Stimulated activated CD8-positive, alpha-beta memory T cell treated with anti-CD3 and anti-CD28 coated beads, Interleukin-15, amount 100 ng/mL, for 4 hours (primary cell): ENCODE measurements around the gene PROC.
"Not testable (repeated sequence)": the region's sequence is repeated elsewhere in the genome, so short reads cannot be mapped to it uniquely, and the experiment has no call there.

Experiments used
- DNase-seq, 2 donors: peaks; one replicate each; pipeline ENCODE4 v3.0.0-alpha.2; 2020; ENCODE audit warnings: low read depth in 2 of 2

PROC gene

DNA sequence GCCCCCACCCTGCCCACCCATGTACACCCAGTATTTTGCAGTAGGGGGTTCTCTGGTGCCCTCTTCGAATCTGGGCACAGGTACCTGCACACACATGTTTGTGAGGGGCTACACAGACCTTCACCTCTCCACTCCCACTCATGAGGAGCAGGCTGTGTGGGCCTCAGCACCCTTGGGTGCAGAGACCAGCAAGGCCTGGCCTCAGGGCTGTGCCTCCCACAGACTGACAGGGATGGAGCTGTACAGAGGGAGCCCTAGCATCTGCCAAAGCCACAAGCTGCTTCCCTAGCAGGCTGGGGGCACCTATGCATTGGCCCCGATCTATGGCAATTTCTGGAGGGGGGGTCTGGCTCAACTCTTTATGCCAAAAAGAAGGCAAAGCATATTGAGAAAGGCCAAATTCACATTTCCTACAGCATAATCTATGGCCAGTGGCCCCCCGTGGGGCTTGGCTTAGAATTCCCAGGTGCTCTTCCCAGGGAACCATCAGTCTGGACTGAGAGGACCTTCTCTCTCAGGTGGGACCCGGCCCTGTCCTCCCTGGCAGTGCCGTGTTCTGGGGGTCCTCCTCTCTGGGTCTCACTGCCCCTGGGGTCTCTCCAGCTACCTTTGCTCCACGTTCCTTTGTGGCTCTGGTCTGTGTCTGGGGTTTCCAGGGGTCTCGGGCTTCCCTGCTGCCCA is 9.3 kb downstream of the PROC start:
- DNase-seq, result no peak

DNA sequence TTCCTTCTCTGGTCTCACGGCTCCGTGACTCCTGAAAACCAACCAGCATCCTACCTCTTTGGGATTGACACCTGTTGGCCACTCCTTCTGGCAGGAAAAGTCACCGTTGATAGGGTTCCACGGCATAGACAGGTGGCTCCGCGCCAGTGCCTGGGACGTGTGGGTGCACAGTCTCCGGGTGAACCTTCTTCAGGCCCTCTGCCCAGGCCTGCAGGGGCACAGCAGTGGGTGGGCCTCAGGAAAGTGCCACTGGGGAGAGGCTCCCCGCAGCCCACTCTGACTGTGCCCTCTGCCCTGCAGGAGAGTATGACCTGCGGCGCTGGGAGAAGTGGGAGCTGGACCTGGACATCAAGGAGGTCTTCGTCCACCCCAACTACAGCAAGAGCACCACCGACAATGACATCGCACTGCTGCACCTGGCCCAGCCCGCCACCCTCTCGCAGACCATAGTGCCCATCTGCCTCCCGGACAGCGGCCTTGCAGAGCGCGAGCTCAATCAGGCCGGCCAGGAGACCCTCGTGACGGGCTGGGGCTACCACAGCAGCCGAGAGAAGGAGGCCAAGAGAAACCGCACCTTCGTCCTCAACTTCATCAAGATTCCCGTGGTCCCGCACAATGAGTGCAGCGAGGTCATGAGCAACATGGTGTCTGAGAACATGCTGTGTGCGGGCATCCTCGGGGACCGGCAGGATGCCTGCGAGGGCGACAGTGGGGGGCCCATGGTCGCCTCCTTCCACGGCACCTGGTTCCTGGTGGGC is 10.0 kb downstream of the PROC start:
- no peak for DNase-seq

DNA sequence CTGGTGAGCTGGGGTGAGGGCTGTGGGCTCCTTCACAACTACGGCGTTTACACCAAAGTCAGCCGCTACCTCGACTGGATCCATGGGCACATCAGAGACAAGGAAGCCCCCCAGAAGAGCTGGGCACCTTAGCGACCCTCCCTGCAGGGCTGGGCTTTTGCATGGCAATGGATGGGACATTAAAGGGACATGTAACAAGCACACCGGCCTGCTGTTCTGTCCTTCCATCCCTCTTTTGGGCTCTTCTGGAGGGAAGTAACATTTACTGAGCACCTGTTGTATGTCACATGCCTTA is 10.5 kb downstream of the PROC start:
- no peak for DNase-seq

DNA sequence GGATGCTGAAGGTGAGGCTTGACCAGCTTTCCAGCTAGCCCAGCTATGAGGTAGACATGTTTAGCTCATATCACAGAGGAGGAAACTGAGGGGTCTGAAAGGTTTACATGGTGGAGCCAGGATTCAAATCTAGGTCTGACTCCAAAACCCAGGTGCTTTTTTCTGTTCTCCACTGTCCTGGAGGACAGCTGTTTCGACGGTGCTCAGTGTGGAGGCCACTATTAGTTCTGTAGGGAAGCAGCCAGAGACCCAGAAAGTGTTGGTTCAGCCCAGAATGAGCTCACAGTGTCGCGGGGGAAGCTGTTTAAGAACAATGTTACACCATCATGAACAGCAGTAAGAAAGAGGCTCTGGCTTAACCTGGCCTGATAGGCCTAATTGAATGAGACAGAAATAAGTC is 11.1 kb downstream of the PROC start:
- no peak for DNase-seq

DNA sequence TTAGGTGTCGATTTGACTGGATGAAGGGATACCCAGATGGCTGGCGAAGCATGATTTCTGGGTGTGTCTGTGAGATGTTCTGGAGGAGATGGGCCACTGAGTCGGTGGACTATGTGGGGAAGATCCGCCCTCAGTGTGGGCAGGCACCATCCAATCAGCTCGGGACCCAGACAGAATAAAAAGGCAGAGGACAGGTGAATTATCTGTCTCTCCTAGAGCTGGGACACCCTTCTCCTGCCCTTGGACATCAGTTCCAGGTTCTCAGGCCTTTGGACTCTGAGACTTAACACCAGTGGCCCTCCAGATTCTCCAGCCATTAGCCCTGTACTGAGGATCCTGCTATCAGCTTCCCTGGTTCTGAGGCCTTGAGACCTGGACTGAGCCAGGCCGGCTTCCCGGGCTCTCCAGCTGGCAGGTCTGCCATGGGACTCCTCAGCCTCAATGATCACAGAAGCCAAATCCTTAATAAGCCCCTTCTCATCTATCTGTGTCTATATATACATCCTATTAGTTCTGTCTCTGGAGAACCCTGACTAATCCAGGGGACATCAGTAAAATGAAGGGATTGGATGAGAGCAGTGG is 11.7 kb downstream of the PROC start:
- no peak for DNase-seq

DNA sequence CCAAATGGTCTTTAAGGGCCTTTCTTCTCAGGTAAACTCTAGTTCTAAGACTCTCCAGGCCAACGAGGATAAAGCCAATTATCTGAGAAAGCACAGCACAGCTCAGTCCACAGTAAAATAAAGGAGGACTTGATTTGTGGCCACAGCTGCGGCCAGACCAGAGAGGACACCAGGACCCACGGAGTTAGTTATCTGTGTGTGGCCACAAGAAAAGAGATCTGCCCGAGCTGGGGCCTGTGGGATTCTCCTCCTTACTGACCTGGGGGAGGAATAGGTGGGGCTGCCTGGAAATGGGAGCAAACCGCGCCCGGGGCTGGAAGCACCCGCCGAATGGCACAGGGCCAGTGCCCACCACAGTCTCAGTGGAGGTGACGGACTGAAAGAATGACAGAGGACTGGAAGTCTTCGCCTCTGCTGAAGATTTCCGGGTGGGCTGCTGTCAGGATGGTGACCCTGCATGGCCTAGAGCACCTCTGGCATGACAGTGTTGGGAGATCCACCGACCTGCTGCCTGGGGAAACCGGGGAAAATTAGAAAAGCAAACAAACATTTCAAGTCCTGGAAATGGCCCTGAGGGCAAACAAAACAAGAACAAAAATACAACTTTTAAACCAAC is 13.3 kb downstream of the PROC start:
- DNase-seq, result no peak

DNA sequence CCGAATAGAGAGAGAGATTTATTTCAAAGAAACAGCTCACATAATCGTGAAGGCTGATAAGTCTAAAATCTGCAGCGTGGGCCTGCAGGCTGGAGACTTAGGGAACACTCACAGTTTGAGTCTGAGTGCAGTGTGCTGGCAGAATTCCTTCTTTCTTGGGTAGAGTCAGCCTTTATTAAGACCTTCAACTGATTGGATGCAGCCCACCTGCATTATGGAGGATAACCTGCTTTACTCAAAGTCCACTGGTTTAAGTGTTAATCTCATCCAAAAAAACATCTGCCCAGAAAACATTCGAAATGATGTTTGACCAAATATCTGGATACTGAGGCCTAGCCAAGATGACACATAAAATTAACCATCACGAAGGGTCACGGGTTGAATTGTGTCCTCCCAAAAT is 16.3 kb downstream of the PROC start:
- DNase-seq, result no peak

DNA sequence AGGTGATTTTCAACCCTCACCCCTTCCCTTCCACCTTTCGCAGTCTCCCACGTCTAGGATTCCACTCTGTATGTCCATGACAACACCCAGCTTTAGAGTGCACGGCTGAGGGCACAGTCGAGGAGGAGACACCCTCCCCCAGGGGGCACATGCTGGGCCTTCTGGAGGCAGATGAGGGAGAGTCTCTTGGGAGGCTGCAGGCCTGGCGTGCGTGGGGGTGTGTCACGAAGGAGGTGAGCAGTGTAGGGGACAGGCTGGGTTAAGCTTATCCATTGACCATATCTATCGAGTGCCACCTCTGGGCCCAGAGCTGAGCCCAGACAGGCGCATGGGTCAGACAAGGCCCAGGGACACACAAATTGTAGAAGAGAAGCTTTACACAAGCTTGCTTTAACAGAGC is 18.8 kb downstream of the PROC start:
- DNase-seq, result no peak

DNA sequence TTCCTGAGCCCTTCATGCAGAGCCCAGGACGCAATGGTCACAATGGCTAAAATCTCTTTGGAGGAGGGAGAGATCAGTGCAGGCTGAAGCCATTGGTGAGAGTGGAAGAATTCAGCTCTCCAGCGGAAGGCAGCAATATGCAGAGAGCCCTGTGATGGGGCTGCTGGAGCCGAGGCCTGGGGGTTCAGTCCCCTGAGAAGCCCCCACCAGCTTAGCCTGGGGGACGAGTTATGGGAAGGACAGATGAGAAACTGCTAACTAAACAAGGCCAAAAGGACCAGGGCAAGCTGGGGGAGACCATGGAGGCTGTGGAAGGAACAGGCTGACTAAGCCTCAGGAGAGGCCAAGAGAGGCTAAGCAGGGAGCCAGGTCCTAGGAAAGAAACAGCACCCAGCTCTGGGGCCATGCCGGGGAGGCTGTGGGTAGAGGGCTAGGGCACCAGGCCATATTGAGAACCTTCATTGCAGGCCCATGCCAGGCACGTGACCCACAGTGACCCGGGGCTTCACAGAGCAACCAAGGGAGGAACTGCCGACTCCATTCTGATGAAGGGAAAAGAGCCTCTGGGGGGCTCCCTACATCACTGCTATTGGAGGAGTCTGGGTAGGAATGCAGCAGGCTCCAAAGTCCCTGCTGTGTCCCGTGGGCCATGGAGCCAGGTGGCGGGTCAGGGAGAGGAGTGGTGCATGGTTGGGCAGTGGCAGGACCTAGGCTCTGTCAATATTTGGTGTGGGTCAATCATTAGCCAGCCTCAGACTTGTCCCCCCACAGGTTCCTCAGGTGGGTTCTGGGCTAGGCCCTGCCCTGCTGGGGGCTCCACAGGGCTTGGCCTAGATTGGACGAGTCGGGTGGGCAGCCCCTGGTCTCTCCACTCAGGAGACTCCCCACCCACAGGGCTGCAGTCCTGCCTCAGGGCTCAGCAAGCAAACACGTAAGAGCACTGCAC is 19.8 kb downstream of the PROC start:
- no peak for DNase-seq

DNA sequence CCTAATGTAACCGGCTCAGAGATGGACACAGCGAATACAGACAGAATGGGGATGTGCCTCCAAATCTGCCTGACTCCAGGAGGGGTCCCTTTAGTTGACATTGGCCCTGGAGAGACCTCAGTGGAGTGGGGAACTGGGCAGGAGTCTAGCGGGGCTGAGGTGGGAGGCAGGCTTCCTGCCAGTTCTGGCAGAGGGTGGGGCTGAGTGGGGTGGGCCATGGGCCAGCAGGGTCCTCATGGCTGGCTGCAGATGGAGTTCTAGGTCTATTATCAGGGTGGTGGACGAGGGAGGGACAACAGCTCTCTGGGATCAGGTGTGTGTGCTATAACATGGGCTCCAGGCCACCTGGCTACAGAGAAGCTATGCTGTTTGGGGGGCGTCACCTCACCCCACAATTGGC is 21.1 kb downstream of the PROC start:
- DNase-seq, result no peak

DNA sequence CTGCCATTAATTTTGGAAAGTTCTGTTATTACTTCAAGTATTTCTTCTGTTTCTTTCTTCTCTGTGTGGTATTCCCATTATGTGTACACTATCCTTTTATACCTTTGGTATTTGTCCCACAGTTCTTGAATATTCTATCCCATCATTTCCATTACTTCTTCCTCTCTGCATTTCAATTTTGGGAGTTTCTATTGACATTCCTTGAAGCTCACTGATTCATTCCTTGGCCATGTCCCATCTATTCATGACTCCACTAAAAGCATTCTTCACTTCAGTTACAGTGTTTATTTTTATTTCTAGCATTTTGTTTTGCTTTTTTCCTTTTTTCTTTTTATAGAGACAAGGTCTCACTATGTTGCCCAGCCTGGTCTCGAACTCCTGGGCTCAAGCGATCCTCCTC is 30.3 kb downstream of the PROC start:
- no peak for DNase-seq

DNA sequence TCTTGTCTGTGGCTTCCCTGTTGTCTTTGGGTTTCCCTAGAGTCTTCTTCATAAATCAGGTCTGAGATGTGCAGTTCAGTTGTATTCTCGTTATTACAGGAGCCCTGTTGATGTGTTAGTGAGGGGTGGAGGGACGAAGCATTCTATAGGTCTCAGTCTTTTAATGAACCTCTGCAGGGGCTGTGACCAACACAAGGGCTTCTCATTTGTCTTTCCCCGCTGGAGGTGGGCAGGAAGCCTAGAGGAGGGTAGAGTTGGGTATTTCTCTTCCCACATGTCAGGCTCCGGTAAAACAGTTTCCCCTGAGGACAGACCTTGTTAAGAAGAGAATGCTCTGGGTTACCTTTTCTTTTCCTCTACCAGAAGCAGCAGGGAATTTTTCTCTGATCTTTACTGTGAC is 31.2 kb downstream of the PROC start:
- DNase-seq, result no peak

DNA sequence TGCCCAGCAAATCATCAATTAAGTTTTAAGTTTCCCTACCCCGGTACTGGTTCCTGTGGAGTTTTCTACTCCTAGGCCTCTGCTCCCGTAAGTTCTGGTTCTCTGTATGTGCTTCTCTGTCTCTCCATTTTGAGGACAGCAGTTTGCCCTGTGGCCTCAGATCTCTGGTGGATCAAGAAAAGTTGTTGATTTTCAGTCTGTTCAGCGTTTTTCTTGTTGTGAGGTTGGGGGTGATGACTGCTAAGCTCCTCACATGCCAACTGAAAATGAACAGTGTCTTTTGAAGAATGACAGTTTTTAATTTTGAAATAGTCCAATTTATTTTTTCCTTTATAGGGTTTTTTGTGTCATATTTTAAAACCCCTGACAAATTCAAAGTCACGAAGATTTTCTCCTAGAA is 31.7 kb downstream of the PROC start:
- no peak for DNase-seq

DNA sequence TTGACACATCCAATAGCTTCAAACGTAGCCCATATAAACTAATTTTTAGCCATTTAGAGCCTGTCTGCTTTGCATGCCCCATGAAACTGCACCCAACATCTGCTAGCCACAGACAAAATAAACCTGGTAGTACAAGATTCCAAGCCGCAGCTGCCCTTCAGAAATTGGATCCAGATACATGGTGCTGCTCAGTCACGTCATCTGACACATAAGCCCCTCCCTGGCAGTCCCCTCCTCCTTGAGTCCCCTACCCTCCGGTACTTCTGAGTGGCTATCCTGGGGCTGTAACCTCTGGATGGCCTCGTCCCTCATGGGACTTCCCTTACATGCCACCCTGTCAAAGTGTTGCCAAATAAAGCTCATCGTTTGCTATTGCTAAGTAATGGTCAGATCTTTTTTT is 33.8 kb downstream of the PROC start:
- DNase-seq, result no peak

DNA sequence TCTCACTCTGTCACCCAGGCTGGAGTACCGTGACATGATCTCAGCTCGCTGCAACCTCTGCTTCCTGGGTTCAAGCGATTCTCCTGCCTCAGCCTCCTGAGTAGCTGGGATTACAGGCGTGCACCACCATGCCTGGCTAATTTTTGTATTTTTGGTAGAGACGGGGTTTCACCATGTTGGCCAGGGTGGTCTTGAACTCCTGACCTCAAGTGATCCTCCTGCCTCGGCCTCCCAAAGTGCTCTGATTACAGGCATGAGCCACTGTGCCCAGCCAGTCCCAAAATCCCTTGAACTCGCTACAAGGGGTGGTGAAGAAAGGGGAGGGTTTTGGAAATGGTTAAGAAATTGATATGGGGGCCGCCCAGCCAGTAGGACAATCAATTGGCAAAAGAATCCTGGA is 34.2 kb downstream of the PROC start:
- not testable (repeated sequence) for DNase-seq

DNA sequence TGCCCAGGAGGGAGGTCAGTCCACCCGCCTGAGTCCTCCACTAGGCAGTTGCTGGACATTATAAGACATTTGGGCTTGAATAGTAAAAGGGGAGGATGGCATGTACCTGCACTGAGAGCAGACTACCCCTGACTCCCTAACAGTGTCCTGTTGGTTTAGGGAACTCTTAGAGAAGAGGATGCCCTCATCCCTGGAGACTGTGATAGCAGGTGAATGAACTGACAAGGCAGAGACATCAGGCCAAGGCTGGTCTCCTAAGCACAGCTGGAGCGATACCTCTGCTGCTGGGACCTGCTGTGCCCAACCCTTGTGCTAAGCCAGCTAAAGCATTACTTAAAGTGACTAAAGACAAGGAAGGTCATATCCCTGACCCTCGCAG is 34.8 kb downstream of the PROC start:
- no peak for DNase-seq

DNA sequence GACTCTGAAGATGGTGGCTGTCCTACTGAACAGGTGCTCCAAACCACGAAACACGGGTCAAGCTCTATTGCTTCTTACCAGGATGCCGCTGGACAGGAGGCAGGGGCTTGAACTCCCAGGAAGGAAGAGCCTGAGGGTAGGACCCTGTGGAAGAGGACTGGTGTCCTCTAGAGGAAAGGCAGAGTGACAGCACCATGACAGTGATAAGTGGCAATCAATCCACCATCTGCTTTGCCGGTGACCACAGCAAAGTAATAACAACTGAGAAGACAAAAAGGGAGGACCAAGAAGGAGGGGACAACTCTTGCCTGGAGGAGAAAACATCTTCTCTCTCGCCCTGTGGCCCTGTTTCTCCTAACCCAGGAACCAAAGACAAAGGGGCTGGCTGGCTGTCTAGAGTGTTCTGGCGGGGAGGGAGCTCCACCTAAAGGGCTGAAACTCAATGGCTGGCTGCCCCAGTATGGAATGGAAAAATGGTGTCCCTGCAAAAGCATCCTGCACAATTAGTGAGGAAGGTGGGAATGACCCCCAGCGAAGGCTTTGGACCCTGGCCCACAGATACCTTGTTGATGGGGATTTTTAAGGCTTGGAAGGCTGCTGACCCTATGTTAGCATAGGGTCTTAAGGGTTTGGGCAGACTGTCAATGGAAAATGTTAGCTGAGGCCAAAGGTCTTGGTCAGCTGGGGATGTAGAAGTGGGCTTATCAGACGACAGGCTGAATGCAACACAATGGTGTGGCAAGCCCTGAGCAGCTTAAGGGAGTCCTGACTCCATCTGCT is 35.4 kb downstream of the PROC start:
- no peak for DNase-seq

DNA sequence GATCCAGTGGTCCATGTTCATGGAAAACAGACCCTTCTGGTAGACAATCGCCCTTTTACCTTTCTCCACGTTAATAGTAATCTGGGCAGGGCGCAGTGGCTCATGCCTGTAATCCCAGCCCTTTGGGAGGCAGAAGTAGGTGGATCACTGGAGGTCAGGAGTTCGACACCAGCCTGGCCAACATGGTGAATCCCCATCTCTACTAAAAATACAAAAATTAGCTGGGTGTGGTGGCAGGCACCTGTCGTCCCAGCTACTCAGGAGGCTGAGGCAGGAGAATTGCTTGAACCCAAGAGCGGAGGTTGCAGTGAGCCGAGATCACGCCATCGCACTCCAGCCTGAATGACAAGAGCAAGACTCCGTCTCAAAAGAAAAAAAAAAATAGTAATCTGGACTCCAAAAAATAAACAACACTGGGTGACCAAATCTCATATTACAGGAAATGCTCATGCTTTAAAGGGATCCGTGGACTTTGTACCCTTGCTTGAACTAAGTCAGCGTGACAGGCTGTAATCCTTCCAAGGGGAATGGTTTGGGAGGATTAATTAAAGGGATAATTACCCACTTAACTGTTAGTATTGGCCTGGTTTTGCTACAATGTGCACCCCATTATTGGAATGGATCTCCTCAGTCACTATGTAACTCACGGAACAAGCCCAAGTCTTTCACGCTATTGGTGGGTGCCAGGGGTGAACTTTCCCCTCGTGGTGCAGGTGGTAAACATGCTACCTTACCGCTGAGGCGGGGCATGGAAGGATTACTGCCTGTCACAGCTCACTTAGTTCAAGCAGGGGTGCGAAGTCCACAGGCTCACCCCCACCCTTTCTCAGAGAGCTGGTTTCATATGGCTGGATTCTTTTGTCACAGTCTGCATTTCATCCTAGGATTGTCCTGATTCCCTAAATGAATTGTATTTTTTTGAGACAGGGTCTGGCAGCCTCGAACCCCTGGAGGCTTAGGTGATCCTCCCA is 36.7 kb downstream of the PROC start:
- DNase-seq, result no peak

DNA sequence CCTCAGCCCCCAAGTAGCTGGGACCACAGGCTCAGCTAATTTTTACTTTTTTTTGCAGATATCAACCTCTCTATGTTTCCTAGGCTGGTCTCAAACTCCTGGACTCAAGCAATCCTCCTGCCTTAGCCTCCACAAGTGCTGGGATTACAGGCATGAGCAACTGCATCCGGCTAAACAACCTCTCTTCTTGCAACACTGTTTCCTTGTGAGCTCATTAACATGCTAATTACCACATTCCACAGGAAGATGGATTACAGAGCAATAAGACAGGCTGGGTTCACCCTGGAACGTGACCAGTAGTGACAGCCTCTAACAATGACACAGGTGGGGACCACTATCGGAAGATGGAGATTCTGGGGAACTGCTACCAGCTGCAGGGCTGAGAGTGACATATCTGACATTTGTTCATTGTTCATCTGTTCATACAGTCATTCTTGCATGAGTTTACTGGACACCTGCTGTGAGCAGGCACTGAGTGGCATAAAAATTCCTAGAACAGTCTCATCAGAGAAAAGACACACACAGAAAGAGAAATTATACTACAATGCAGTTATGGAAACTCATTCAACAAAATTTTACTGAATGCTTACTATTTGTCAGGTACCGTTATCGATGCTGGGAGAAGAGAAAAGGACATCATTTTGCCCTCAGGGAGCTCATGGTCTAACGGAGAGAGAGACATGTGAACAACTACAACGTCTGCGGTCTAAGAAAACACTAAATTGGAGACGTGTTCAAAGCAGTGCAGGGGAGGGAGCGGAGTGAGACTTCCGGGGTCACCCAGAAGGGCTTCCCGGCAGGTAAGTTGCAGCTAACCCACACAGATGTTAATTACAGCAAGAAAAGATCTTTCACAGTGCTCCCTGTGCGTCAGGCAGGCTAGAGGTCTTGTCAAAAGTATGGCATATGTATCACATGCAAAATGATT is 37.6 kb downstream of the PROC start:
- DNase-seq, result no peak
